GM19328 (cell line): Measurements from ENCODE around the gene KDM1B.

Experiments
- ATAC-seq: cut with Tn5 transposase; IDR thresholded peaks from one replicate; pipeline ENCODE4 v1.9.1; 2021; ENCODE audit warnings: mild to moderate bottlenecking, moderate library complexity; ENCODE audit not compliant: unreplicated experiment

Gene KDM1B

GRCh38 chr6:18155150-18155863, at the start of gene KDM1B:
TSS of gene KDM1B (plus strand) at chr6:18155422. CDS start at chr6:18159896, 4,474 bp downstream.
- peak; percentile 87 for ATAC-seq

GRCh38 chr6:18107061-18107460, 48.2 kb upstream of the KDM1B start:
- ATAC-seq: no peak

GRCh38 chr6:18110162-18110561, 45.1 kb upstream of the KDM1B start:
- ATAC-seq: no peak

DNA sequence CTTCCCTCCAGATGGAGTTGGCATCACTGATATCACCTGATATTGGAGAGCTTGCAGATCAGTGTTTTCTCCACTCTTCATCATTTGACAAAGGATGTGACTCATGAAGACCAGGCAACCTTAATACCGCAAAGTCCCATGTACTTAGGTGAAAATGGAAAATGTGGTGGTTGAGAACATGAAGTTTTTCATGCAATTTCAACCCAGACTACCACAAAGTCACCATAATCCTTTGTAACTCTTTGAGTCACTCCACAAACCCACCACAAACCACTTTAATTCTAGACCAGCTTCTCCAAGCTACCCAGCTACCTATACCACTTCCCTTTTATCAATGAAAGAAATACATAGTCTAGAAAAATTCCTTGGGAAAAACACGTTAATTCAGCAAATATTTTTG, 39.9 kb upstream of the KDM1B start:
- no peak for ATAC-seq

GRCh38 chr6:18117136-18117535, 38.1 kb upstream of the KDM1B start:
- ATAC-seq: no peak

GRCh38 chr6:18118330-18118729, 36.9 kb upstream of the KDM1B start:
- ATAC-seq: no peak

DNA sequence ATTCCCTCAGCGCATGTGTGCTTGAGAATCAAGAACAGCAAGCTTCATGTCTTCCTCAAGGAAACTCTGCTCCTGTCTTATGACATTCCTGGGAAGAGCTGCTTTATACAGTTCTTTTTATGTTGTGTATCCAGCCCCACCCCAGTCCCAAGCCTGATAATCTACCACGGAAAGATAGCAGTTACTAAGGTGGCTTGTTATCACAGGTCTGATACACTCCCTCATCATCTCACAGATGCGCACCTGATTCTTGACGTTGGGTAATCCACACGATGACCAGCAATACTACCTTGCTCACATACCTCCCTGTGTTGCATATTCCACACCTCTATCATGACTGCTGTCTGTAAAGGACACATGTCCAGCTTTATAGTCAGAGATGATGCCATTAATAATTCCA, 36.0 kb upstream of the KDM1B start:
- no peak for ATAC-seq

DNA sequence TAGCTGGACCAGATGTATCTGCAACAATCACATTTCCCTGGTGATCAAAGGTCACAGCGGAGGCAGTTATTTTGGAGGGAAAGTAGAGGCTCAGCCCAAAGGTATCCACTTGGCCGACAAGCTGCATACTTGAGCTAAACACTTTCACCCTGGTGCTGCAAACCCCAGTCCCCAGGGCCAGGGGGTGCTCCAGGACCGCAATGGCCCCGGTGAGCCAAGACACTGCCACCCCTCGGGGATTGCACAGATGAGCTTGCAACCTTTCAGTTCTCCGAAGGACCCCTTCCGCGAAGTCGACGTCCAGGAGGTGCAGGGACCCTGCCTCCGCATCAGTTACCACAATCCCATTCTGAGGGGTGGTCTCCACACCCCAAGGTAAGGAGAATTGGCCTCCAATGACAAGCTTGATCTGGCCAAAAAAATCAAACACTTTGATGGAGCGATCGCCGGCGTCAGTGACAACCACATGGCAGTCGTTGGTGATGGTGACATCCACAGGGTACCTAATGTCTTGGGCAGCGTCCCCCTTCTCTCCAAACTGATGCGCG, 33.6 kb upstream of the KDM1B start:
- ATAC-seq: no peak

GRCh38 chr6:18122128-18123093, 32.8 kb upstream of the KDM1B start, which contains the start of gene NHLRC1:
TSS of gene NHLRC1 (minus strand) at chr6:18122677. CDS start at chr6:18122606, 71 bp downstream.
- ATAC-seq: peak; percentile 98

GRCh38 chr6:18126121-18126520, 29.1 kb upstream of the KDM1B start:
- ATAC-seq: no peak

DNA sequence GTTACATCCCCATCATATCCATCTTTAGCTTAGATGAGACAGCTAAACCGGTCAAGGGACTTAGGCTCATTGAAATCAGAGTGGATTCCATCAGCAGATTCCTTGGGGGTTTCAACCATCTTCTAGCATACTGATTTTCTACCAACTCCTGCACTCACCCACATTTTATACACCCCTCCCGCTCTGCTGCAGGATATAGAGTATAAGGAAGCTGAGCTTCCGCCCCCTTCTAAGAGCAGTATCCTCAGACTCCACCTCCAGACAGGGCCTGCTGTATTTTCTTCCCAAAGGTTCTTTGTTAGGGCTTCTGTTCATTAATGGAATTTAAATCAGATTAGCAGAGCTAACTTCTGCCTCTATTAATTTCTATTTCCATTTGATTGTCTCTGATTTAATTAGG, 22.9 kb upstream of the KDM1B start:
- no peak for ATAC-seq

GRCh38 chr6:18135171-18135570, 20.1 kb upstream of the KDM1B start:
- no peak for ATAC-seq

GRCh38 chr6:18136260-18136659, 19.0 kb upstream of the KDM1B start:
- no peak for ATAC-seq

DNA sequence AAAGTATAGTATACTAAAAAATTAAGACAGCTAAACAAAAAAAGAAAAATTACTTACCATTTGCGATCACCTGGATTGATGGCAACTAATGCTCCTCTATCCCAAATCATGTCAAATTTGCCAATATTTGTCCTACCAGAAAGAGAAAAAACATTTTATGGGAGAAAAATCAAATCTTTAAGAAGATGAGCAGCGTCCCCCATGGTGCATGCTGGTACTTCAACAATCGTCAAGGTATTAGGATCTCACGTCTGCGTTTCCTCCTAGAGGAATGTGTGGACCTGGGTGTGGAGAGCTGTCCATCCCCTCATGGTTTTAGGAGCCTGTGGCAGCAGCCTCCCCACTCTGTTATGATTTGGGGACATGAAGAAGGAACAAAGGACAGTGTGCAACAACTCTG, 16.3 kb upstream of the KDM1B start:
- no peak for ATAC-seq

DNA sequence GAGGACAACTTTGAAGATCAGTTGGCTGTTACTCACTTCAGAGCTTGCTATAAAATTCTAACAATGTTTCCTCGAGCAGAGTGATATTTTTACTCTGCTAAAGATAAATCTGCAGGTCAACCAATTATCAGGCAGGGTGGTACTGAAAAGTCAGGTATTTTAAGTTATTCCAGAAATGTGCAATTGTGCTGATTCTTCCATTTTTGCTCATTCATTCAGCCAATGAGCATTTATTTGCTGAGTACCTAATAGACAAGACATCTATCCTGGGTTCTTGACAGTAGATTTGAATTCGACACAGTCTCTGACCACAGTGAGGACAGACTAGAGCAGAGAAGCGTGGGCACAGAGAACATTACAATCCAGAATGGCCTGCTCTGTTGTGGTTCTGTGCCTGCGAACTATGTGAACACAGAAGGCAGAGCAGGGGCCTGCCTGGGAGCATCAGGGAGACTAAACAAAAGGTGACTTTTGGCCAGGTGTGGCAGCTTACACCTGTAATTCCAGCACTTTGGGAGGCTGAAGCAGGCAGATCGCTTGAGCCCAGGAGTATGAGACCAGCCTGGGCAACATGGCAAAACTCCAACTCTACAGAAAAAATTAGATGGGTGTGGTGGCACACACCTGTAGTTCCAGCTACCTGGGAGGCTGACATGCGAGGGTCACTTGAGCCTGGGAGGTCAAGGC, 15.1 kb upstream of the KDM1B start:
- ATAC-seq: no peak

DNA sequence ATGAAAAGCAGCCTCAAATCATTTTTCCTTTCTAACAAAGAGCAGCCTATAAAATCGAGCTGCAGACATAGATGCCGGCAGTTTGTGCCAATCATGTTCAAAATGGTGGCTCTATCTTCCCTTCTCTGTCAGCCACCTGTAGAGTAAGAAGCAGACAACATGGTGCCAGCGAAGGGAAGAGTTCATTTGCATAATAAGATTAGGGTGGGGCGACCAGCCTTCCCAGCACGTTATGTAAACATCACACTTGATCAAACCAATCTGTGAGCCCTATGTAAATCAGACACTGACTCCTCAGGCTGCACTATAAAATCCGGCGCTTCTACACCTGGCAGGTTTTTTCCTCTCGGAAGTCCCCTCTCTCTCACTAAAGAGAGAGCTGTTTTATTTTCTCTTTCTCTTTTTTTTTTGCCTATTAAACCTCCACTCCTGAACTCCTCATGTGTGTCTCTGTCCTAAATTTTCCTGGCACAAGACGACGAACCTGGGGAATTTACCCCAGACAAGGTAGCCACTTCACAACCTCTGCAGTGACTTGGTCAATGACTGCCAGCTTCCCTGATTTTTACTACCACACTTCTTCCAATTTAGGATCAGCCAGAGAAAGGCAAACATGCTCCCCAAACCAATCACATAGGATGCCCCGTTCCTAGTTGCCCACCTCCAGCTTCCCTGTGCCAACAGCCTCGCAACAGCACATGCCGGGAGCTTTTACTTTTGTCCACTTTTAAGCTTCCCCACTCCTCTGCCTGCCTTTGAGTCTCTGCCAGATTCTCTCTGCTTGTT, 13.2 kb upstream of the KDM1B start:
- no peak for ATAC-seq

DNA sequence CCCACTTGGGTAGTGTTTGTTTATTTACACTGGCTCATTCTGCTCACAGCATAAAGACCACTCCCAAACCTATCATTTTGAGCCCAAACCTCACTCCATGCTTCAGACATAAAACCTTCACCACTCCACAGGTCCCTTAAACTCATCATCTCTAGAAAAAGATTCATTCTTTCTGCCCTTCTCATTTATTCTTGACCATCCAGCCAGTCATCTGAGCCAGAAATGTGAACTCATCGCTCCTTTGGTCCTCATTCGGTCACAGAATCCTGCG, 12.7 kb upstream of the KDM1B start:
- no peak for ATAC-seq

DNA sequence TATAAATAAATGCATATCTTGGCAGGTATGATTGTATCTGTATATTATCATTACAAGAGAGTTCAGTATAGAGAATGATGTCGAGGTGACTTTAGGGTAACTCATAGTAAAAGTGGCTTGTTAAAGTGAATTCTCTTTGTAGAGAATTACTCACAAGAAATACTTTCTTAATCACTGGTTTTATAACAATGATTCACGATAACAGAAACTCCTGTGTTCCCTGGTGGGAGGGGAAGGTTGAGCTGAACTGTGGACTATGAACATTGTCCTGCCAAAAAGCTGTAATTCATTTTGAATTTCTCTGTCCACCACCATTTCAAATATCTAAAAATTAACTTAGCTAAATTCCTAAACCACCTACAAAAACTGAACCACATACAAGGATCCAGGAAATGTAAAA, 8.1 kb upstream of the KDM1B start:
- no peak for ATAC-seq

- ATAC-seq: no peak
Observed at GRCh38 chr6:18147616-18148015, 7.6 kb upstream of the KDM1B start.

DNA sequence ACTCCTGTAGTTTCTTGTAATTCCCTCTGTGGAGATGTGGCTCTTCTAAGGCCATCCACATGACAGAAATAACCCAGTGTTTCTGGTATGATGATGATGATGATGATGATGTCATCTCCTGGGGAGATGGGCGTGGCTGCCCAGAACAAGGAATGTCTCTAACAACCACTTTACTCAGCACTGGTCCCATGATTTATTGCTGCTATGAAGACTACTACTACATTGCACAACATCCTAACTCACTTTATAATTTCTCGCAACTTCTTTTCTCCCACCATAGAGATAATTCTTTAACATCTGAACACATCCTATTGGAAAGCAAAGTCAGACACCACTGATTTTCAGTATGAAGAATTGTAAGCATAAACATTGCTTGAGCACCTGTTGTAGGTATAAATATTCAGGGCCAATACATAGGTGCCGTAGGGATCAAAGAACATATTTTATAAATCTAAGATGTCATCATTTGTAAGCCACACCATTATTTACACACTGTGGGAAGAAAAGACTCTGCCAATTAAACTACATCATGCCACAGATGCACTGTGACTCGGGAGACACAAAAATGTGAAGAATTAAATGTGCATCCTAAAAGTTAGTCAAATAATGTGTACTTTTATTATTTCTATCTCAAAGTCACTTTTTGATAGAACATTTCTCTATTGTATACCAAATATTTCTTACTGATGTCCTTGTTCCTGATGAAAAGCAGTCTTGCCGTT, 6.8 kb upstream of the KDM1B start:
- ATAC-seq: no peak
